Panc1 (cell line): ENCODE results near the gene LPP.

Experiments used
- POLR2AphosphoS5 ChIP-seq: IDR thresholded peaks from 2 replicates; pipeline ENCODE4 v1.6.1; 2012; ENCODE audit warnings: mild to moderate bottlenecking, low read depth, low read length, moderate library complexity
- TCF7L2 ChIP-seq: IDR thresholded peaks from 2 replicates; pipeline ENCODE4 v1.6.1; 2011; ENCODE audit warnings: mild to moderate bottlenecking, low read depth, low read length, inconsistent platforms
- TF ChIP-seq, protein P1 (sequence below): fragments of 450-650 bp; IDR thresholded peaks from 2 replicates; pipeline ENCODE4 v1.5.1; 2017; ENCODE audit warnings: mild to moderate bottlenecking
- TF ChIP-seq, protein P2 (sequence below), 2 experiments: IDR thresholded peaks; 2 replicates each; pipeline ENCODE4 v1.6.1; 2011 to 2012; ENCODE audit warnings: low read depth in 2 of 2, control low read depth in 1 of 2, low read length in 1 of 2, mild to moderate bottlenecking in 1 of 2, moderate library complexity in 1 of 2; ENCODE audit not compliant: insufficient read depth in 1 of 2

GRCh38 chr3:188490416-188490815 is 336.5 kb downstream of the LPP start:
- TF ChIP-seq, protein P1, sequence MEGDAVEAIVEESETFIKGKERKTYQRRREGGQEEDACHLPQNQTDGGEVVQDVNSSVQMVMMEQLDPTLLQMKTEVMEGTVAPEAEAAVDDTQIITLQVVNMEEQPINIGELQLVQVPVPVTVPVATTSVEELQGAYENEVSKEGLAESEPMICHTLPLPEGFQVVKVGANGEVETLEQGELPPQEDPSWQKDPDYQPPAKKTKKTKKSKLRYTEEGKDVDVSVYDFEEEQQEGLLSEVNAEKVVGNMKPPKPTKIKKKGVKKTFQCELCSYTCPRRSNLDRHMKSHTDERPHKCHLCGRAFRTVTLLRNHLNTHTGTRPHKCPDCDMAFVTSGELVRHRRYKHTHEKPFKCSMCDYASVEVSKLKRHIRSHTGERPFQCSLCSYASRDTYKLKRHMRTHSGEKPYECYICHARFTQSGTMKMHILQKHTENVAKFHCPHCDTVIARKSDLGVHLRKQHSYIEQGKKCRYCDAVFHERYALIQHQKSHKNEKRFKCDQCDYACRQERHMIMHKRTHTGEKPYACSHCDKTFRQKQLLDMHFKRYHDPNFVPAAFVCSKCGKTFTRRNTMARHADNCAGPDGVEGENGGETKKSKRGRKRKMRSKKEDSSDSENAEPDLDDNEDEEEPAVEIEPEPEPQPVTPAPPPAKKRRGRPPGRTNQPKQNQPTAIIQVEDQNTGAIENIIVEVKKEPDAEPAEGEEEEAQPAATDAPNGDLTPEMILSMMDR: no peak
- no peak for TF ChIP-seq TCF7L2
- TF ChIP-seq, protein P2, sequence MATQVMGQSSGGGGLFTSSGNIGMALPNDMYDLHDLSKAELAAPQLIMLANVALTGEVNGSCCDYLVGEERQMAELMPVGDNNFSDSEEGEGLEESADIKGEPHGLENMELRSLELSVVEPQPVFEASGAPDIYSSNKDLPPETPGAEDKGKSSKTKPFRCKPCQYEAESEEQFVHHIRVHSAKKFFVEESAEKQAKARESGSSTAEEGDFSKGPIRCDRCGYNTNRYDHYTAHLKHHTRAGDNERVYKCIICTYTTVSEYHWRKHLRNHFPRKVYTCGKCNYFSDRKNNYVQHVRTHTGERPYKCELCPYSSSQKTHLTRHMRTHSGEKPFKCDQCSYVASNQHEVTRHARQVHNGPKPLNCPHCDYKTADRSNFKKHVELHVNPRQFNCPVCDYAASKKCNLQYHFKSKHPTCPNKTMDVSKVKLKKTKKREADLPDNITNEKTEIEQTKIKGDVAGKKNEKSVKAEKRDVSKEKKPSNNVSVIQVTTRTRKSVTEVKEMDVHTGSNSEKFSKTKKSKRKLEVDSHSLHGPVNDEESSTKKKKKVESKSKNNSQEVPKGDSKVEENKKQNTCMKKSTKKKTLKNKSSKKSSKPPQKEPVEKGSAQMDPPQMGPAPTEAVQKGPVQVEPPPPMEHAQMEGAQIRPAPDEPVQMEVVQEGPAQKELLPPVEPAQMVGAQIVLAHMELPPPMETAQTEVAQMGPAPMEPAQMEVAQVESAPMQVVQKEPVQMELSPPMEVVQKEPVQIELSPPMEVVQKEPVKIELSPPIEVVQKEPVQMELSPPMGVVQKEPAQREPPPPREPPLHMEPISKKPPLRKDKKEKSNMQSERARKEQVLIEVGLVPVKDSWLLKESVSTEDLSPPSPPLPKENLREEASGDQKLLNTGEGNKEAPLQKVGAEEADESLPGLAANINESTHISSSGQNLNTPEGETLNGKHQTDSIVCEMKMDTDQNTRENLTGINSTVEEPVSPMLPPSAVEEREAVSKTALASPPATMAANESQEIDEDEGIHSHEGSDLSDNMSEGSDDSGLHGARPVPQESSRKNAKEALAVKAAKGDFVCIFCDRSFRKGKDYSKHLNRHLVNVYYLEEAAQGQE (IDR thresholded peaks at IDR 0.05; ENCODE audit: insufficient read depth in 1 of 2, low read depth in 2 of 2, low read length in 1 of 2): no peak
- TF ChIP-seq POLR2AphosphoS5: no peak
